ENCODE data around the gene HSPB1.

DNA sequence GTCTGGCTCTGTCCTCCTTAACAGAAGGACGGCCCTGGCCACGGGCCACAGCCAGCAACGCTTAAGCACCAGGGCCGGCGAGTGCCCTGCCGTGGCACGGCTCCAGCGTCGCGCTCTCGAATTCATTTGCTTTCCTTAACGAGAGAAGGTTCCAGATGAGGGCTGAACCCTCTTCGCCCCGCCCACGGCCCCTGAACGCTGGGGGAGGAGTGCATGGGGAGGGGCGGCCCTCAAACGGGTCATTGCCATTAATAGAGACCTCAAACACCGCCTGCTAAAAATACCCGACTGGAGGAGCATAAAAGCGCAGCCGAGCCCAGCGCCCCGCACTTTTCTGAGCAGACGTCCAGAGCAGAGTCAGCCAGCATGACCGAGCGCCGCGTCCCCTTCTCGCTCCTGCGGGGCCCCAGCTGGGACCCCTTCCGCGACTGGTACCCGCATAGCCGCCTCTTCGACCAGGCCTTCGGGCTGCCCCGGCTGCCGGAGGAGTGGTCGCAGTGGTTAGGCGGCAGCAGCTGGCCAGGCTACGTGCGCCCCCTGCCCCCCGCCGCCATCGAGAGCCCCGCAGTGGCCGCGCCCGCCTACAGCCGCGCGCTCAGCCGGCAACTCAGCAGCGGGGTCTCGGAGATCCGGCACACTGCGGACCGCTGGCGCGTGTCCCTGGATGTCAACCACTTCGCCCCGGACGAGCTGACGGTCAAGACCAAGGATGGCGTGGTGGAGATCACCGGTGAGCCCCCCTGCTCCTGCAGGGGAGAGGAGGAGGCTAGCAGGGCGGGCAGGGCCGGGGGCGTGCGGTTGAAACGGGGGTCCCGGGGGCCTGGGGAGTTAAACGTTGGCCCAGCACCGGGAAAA is at the start of gene HSPB1:
- TF ChIP-seq EZH2phosphoT487 (IDR thresholded peaks at IDR 0.05; ENCODE audit: low read depth, severe bottlenecking, unreplicated experiment) (no peak), EZH2 (IDR thresholded peaks at IDR 0.05; ENCODE audit: borderline replicate concordance) (no peak)
- TF ChIP-seq, protein P1, sequence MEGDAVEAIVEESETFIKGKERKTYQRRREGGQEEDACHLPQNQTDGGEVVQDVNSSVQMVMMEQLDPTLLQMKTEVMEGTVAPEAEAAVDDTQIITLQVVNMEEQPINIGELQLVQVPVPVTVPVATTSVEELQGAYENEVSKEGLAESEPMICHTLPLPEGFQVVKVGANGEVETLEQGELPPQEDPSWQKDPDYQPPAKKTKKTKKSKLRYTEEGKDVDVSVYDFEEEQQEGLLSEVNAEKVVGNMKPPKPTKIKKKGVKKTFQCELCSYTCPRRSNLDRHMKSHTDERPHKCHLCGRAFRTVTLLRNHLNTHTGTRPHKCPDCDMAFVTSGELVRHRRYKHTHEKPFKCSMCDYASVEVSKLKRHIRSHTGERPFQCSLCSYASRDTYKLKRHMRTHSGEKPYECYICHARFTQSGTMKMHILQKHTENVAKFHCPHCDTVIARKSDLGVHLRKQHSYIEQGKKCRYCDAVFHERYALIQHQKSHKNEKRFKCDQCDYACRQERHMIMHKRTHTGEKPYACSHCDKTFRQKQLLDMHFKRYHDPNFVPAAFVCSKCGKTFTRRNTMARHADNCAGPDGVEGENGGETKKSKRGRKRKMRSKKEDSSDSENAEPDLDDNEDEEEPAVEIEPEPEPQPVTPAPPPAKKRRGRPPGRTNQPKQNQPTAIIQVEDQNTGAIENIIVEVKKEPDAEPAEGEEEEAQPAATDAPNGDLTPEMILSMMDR (IDR thresholded peaks at IDR 0.05; ENCODE audit: poor library complexity): peak; percentile 3

Measured in hepatocyte (in vitro differentiated cells).